Measurements from ENCODE around the gene HMOX2.

HMOX2 gene

DNA sequence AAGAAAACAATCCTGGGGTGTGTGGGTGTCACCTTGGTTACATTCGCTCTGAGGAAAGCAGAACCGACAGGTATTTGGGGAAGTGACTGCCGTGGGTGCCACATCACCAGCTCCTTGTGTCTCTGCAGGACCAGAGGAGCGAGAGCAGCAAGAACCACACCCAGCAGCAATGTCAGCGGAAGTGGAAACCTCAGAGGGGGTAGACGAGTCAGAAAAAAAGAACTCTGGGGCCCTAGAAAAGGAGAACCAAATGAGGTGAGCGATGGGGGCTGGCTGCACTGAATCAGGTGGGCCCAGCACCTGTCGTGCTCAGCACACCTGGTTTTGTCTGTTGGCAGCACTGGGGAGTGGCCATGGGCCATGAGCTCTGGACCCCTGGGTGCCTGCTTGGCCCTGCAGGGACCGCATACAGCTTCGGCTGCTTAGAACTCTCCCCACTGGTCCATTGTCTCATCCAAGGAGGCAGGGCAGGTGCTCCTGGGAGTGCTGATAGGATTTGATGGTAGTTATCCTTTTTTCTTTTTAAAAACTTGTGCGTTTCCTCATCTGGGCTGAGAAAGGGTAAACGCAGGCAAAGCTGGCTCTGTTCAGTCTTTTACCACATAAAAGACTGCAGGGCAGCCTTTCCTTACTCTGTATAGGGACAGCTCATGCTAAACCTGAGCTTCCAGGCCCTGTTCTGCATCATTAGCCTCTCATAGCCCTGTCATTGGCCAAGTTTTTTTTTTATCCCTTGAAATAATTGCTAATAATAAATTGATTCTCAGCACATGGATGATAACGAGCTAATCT, 29.4 kb downstream of the HMOX2 start:
- no peak for FAIRE-seq

DNA sequence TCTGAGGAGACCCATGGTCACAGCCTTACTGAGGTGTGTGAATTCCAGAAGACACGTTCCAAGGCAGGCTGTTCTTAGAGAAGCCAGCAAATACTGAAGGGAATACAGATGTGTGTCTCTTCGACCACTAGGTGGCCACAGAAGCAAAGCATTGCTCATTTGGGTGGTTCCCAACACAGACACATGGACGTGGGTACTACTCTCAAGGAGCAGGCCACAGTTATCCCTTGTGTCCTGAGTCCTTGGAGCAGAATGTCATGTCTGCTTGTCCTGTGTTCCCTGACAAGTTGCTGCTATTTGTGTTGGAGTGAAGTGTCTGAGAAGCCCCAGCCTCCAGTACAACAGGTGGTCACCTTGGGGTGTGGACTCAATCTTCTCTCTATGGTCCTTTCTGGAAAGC, 30.3 kb downstream of the HMOX2 start:
- peak; percentile 84 for FAIRE-seq

DNA sequence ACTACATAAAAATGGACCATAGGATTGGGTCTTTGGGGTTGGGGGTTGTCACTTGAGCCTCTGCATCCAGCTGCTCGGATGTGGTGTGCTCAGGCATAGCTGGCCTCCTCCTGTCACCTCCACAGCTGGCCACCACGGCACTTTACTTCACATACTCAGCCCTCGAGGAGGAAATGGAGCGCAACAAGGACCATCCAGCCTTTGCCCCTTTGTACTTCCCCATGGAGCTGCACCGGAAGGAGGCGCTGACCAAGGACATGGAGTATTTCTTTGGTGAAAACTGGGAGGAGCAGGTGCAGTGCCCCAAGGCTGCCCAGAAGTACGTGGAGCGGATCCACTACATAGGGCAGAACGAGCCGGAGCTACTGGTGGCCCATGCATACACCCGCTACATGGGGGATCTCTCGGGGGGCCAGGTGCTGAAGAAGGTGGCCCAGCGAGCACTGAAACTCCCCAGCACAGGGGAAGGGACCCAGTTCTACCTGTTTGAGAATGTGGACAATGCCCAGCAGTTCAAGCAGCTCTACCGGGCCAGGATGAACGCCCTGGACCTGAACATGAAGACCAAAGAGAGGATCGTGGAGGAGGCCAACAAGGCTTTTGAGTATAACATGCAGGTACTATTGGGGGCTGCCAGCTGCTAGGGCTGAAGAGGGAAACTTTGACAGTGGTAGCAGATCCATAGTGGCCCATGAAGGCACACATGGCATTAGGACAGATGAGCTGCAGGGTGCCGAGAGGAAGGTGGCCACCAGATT, 31.6 kb downstream of the HMOX2 start:
- no peak for FAIRE-seq

DNA sequence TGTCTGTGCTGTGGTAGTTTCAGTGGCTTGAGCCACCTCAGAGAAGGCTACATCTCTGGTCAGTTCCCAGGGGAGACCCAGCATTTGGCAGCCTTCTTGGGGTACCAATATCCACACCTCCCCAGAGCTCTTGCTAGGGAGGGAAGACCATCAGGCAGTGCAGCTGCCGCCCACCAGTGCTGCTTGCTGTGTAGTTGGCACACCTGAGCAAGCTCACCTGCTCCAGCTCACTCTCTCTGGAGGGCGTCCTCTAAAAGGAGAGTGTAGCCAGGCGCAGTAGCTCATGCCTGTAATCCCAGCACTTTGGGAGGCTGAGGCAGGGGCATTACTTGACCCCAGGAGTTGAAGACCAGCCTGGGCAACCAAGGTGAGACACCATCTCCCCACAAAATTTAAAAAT, 32.6 kb downstream of the HMOX2 start:
- FAIRE-seq, result no peak

DNA sequence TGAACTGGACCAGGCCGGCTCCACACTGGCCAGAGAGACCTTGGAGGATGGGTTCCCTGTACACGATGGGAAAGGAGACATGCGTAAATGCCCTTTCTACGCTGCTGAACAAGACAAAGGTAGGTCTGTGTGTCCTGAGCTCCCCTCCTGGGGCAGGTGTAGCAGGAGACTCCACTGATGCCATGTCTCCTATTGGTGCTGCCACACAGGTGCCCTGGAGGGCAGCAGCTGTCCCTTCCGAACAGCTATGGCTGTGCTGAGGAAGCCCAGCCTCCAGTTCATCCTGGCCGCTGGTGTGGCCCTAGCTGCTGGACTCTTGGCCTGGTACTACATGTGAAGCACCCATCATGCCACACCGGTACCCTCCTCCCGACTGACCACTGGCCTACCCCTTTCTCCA, 33.2 kb downstream of the HMOX2 start:
- FAIRE-seq, result no peak

DNA sequence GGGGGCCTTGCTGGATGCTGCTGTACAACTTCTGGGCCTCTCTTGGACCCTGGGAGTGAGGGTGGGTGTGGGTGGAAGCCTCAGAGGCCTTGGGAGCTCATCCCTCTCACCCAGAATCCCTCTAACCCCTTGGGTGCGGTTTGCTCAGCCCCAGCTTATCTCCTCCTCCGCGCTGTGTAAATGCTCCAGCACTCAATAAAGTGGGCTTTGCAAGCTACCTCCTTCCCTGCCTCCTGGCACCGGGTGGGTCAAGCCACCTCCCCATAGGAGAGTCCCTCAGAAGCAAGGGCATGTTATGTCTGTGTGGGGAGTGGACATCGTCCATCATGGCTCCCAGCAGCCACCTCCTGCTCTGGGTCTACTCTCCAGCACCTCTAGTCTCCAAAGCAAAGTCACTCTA, 33.9 kb downstream of the HMOX2 start:
- FAIRE-seq, result no peak

DNA sequence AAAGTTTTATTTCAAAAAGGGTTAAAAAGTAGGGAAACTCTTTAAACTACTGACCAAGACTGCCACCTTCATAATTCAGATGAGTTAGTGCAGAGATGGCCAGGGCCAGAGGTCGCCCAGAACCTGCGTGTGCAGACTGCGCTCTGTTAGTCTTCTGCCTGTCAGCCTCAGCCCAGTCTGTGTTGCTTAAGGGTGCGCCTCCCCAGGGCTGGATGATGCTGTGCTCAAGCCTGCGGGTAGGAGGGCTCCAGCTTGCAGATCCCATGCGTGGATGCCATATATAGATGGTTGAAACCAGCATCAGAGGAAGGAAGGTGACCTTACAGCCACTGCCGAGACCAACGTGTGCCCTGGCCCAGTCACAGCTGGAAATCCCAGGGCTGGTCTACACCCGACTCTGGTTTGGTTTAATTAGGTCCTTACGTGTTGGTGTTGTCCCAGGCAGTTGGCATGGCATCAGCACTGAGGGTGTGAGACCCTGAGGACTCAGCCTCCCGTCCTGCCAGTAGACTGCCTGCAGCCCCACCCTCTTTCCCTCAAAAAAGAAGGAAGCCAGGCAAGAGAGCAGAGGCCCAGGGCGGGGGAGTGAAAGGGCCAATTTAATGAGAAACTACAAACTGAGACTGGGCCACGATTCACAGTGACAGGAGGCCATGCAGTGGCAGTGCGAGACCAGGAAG, 34.7 kb downstream of the HMOX2 start:
- no peak for FAIRE-seq

DNA sequence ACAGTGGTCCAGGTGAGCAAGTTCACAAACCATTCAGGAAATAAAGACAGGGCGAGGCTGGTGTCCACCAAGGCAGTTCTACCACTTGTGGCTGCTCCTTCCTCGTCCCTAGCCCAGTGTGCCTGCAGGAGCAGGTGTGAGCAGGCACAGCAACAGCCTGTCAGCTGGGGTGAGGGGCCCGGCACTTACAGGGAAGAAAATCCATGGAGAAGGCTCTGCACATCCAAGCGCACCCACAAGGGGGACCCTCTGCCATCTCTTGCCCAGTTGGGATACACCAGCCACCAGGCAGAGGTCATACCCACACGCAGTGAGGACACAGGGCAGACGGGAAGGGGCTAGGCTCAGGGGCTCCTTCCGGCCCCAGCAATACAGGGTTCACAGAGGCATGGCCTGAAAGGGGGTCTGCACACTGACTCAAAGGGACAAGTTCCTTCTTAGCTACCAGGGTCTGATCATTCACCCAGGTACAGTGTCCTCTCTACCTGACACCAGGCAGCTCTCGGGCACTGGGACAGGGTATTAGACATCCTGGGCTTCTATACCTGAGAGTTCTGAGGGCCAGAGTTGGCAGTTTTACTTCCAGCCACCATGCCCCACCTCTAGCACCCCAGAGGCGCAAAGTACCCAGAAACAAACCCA, 35.4 kb downstream of the HMOX2 start:
- no peak for FAIRE-seq

DNA sequence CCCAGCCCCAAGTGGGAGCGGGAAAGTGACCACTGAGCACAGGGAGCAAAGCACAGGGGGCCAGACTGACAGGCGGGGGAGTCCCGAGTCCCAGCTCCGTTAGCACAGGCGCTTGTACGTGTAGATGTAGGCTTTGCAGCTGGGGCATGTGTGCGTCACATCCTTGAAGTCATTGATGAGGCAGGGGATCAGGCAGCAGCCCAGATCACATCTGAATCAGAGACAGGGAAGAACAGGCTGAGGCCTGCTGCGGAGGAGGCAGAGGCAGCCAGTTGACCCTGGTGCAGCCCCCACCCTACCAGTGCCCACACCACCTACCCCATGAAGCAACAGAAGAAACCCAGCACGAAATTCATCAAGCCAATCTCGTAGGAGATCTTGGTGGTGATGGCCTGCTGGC, 36.3 kb downstream of the HMOX2 start:
- FAIRE-seq, result no peak

DNA sequence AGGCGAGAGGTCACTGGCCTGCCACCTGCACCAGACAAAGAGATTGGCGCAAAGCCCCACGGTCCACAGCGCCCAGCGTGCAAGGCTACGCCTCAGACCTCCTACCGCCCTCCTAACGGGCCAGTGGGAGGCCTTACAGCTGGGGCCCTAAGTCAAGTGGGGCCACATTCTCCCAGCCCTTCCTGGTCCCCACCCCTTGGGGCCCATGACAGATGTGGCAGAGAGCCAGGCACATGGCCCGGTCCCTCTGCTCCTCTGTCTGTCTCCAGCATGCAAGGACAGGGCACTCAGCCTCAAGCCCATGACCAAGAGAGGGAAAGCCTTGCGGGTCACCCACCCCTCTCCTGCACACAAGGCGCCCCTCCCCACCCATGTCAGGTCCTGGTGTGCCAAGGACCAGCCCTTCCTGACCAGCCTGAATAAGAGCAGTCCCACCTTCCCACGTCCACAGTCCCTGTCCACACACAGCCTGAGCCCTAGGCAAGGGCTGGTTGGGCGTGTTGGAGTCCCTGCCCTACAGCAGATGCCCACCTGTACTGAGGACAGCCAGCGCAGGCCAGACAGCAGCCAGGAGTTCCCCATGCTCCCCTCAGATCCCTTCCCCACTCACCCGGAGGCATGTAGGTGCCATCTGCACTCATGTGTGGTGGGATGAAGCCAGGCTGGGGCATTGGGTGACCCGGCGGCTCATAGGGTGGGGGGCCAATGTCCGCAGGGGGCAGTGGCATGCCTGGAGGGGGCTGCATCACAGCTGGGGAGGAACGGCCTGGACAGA, 37.1 kb downstream of the HMOX2 start:
- FAIRE-seq, result no peak

DNA sequence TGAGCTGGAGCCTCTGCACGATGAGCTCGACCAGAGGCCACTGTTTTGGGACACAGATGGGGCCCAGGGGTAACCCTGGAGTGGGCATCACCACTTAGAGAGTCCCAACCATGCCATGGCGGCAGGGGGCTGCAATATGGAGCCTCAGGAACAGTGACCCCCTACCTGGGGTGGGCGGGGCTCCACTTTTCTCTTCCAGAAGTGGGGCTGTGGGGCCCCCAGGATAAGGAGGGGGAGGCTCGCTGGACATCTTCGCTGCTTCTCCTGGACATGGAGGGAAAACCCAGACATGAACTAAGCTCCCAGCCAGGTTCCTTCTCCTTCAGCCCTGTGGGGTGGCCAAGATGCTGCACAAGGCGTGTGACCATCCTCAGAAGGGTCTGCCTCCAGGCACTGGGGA, 37.7 kb downstream of the HMOX2 start:
- FAIRE-seq, result no peak

DNA sequence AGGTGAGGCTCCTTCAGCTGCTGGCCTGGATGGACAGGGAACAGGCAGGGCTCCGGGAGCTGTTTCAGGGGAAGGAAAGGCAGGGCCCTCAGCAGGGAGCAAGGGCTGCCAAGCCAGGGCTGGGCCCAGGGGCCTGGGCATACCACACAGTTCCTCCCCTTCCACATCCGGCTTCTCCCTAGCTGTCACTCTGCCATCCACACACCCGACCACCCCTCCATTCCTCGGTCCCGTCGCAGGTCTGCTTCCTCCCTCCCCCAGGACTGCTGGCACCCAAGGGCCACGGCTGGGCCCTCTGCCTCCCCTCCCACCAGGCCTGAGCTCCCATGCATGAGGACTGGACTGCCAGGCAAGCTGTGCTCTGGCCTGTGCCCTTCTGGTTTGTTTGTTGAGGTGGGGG, 38.4 kb downstream of the HMOX2 start:
- no peak for FAIRE-seq

DNA sequence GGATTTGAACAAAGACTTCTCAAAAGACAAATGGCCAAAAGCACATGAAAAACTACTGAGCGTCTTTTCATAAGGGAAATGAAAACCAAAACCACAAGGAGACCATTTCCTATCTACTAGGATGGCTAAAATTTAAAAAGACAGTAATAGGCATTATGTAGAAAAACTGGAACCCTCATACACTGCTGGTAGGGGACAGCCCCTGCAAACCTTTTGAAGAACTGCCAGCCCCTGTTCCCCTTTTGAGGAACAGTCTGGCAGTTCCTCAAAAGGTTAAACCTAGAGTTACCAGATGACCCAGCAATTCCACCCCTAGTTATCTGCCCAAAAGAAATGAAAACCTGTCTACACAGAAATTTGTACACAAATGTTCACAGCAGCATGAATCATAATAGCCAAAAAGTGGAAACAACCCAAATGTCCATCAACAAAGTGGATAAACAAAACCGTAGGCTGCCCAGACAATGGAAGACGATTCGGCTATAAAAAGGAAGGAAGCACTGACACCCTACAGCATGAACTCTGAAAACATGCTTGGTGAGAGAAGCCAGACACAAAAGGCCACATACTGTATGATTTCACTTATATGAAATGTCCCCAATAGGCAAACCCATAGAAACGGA, 39.5 kb downstream of the HMOX2 start:
- FAIRE-seq, result no peak

DNA sequence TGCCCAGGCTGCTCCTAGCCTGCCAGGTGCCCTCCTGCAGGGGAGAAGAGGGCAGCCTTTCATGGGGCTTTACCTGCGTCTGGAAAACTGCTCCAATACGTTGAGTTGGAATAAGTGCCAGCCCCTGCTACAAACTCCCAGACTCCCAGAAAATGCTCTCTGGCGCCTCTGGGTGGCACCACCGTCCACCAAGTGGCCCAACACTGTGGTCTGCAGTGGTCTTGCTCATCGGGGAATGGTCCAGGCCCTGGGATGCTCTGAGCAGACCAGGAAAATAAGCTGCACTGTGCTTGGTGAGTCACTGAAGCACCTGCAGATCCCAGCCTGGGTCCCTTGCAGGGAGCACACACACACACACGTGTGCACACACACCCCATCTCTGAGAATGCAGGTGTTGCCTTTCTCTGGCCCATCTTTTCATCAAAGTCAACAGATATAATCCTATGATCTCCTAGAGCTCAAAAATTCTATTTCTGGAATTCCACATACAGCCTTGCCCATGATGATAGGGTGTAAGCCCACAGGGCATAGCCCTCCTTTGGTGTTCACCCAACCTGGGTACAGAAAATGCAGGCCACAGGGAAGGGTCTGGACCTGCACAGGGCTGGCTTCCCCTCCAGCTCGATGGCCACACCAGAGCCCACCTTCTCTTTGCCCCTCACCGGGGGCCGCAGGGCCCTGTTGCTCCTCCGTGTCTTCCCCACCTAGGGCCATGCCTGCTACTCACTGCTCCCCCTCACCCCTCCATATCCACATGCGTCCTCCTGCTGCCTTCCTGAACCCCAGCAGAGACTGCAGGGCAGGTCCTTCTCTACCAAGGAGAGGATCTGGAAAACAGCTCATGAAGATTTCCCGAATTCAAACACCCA, 41.8 kb downstream of the HMOX2 start:
- FAIRE-seq, result peak; percentile 34

DNA sequence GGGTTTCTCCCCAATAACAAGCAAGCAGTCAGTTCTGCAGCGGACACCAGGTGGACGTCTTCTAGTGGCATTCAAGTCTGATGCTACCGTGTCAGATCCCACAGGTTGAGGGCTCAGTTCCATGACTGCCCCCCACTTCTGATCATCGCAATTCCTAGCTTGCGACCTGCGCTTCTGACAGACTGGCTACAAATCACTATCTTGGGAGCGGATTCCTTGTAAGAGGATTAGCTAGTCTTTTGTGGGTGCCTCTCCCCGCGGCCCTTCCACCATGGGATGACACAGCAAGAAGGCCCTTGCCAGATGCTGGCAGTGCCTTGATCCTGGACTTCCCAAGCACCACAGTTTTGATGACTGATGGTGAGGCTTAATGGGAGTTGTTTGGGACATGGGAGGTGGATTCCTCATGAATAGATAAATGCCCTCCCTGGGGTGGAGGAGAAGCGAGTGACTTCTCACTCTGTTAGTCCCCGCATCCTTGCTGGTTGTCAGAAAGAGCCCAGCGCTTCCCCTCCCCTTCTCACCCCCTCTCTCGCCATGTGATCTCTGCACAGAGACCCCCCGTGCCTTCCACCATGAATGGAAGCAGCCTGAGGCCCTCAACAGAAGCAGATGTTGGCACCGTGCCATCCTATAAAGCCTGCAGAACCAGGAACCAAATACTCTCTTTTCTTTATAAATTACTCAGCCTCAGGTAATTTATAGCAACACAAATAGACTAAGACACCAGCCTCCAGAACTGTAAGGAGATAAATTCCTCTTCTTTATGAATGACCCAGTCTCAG, 43.3 kb downstream of the HMOX2 start:
- no peak for FAIRE-seq

DNA sequence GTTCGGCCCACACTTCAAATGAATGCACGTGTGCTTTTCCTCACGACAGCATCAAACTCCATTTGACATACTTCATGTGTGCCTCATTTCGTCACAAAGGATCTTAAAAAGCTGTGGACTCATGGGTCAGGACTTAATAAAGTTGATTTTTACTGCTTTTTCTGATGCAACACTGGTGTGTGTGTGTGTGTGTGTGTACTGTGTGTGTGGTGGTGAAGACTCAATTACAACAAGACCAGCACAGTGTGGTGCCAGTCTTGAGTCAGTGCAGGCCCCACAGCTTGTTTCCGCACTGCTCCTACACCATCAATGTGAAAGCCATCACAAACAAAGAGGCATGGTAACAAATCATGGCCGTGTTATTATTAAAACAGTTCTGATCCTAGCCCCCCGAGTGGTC, 44.7 kb downstream of the HMOX2 start:
- no peak for FAIRE-seq

DNA sequence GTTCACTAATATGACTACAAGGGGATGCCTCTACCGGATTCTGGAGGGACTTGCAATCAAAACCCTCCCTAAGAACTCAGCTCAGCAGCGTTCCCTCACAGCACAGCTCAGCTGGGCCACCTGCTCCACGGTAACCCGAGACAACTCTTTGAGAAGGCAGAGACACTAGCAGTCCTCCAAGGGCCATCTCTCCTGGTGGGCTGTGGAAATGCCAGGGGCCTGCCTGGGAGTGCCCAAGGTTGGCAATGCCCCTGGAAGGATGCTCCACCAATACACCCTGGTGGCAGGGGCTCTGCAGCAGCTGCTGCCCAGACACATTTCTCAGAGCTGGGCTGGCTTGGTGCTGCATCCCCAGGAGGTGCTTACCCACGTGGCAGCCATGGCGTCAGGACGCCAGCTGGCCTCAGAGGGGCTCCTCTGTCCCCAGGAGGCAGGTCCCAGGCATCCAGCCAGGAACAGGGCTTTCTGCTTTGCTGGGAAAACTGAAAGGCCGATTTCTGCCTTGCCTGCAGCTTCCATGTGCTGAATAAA, 45.9 kb downstream of the HMOX2 start:
- no peak for FAIRE-seq

DNA sequence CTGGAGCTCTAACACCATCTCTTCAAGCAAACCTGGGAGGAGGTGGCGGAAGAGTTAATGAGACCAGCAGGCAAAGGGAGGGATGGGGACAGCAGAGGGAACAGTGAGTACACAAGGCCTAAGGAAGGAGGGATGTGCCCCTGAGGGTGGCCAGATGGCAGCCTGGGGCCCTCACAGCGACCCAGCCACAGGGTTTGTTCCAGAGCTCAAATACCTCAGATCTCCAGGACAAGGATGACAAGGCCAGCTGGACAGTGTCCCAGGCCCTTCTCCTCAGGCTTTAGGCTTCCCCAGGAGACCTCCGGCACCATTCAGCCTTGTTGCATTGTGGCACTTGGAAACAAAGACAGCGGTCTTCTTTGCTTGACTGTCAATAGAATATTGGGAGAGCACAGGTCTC, 47.5 kb downstream of the HMOX2 start:
- FAIRE-seq, result no peak

DNA sequence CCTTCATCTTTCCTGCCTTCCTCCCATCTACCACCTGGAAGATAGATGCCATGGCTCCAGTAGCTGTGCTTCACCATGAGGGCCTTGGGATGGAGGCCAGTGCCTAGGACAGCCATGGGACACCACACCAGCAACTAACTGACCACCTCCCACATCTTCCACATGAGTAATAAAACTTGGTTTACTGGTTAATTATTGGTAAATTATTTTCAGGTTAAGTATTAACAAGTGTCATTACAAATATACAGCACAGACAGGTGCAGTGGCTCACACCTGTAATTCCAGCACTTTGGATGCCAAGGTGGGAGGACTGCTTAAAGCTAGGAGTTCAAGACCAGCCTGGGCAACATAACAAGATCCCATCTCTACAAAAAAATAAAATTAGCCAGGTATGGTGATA, 48.4 kb downstream of the HMOX2 start:
- no peak for FAIRE-seq

DNA sequence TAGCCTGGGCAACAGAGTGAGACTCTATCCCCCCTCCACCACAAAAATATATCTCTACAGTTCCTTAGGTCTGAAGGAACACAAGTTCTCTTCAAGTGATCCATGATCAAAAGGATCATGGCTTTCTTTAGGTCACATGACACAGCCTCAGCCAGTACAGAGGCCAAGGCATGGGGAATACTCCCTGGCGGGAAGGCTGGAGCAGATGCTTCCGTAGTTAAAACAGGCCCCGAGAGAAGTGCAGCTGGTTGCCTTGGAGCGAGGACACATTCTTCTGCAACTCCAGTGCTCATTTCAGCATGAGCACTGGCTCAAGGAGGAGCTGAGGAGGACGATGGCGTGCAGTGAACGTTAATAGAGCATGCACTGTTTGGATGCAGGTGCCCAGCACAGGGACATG, 48.9 kb downstream of the HMOX2 start:
- no peak for FAIRE-seq

All from G401.6 (cell line).